GM13976 (cell line): ENCODE measurements around the gene DISC1.
"Not testable (repeated sequence)": the region's sequence is repeated elsewhere in the genome, so short reads cannot be mapped to it uniquely, and the experiment has no call there.

Source experiments
- DNase-seq: peaks from one replicate; pipeline ENCODE4 v3.0.0; 2012; ENCODE audit warnings: low spot score
- CTCF ChIP-seq: IDR thresholded peaks from 2 replicates; pipeline ENCODE4 v1.5.1; 2012; ENCODE audit warnings: borderline replicate concordance, mild to moderate bottlenecking; ENCODE audit not compliant: insufficient read depth; ENCODE audit errors: extremely low read depth, missing control alignments, control extremely low read depth
- in situ Hi-C: fragments of 300-500 bp; cut with MboI; formaldehyde crosslinking; loops from one replicate; pipeline ENCODE4 v1.12.0; 2022; ENCODE audit warnings: low sequenced_read_pairs, mixed read lengths, inconsistent platforms; ENCODE audit not compliant: unreplicated experiment

DISC1 gene

GRCh38 chr1:231632119-231632518, 5.5 kb downstream of the DISC1 start:
- TF ChIP-seq CTCF, result no peak
- in situ Hi-C loops, result no loop called here
- no peak for DNase-seq

GRCh38 chr1:231634323-231635013, 7.9 kb downstream of the DISC1 start:
- no peak for DNase-seq
- no peak for TF ChIP-seq CTCF
- in situ Hi-C loops, result no loop called here

- TF ChIP-seq CTCF, result no peak
- in situ Hi-C loops, result no loop called here
- no peak for DNase-seq
Observed at GRCh38 chr1:231636157-231636556, 9.6 kb downstream of the DISC1 start.

GRCh38 chr1:231636922-231637321, 10.3 kb downstream of the DISC1 start:
- DNase-seq, in situ Hi-C loops: not testable (repeated sequence)

- in situ Hi-C loops, result no loop called here
- no peak for TF ChIP-seq CTCF
Observed at GRCh38 chr1:231638647-231639046, 12.1 kb downstream of the DISC1 start.

GRCh38 chr1:231639819-231640218, 13.2 kb downstream of the DISC1 start:
- DNase-seq, result no peak
- no peak for TF ChIP-seq CTCF
- in situ Hi-C loops, result no loop called here

More at GRCh38 chr1:231638647-231639046, 12.1 kb downstream of the DISC1 start:
- DNase-seq, result no peak

- DNase-seq, in situ Hi-C loops: not testable (repeated sequence)
Observed at GRCh38 chr1:231641444-231641843, 14.9 kb downstream of the DISC1 start.

- in situ Hi-C loops, DNase-seq: not testable (repeated sequence)
Observed at GRCh38 chr1:231642061-231642460, 15.5 kb downstream of the DISC1 start.

- in situ Hi-C loops, result no loop called here
- DNase-seq, result no peak
- TF ChIP-seq CTCF, result no peak
Observed at GRCh38 chr1:231642618-231643017, 16.0 kb downstream of the DISC1 start.
